RWPE1 (cell line): ENCODE data around the gene OXCT1.

ENCODE experiments used
- CTCF ChIA-PET: fragments of 350-600 bp; sonication (Branson Sonifier 250); formaldehyde crosslinking; extraction: SDS; loops from one replicate; lab custom pipeline; 2021; lab: Yijun Ruan, JAX
- POLR2A ChIA-PET: fragments of 400-600 bp; formaldehyde crosslinking; extraction: SDS; loops from one replicate; lab custom pipeline; 2020; ENCODE audit warnings: antibody characterized with exemption; ENCODE audit not compliant: low non-redundant PET; lab: Yijun Ruan, JAX
- DNase-seq: peaks from one replicate; pipeline ENCODE4 v3.0.0; 2012; ENCODE audit warnings: low spot score
- H3K27ac ChIP-seq: fragments of 450-650 bp; 2 replicates; pipeline ENCODE4 v1.5.1; 2017
- TF ChIP-seq, protein P1 (sequence below): fragments of 450-650 bp; conservative IDR thresholded peaks from 2 replicates; pipeline ENCODE4 v1.5.1; 2017; ENCODE audit warnings: low read depth, mild to moderate bottlenecking

Gene OXCT1

DNA sequence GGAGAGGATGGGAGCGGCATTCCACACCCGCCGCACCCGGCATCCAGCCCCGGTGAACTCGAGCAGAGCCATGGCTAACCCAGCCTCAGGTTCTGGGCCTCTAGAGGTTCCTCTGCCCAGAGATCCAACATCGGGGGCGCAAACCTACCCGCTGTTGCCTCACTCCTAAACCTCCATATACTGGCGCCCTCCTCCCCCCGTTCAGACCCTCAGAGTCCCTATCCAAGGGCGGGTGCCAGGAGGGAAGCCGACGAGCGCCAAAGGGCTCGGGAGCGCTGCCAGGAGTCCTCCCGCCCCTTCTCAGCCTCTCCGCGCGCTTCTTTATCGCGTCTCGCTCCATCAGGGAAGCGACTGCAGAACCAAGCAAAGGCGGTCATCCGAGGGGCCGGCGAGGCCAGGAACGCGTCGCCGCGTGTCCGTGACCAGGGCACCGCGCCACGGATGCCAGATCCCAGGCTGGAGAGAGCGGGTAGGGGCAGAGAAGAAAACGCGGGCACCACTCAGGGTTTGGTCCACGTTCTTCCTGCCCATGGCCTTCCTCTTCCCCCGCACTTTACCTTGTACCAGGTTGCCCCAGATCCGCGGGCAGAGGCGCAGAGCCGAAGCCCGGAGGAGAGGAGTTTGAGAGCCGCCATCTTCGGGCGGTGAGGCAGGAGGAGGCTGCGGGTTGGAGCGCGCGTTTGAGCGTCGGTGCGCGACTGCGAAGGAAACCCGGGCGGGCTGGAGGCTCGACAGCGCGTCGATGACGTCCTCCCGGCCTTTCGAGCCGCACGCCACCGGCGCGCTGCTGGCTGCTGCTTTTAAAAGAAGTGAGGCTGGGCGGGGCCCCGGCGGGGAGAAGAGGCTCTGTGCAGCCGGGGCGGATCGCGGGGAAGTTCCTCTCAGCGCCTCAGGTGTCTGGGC is at the start of gene OXCT1:
Gene OXCT1 (minus strand): TSS at position 702 of the 903 bp plus-strand sequence. CDS start 67 bp downstream, at position 635.
- DNase-seq: peak; percentile 92
- ChIA-PET CTCF (interaction anchor here (0.6 to 1.0 kb wide), 2 partner anchors 55 to 758 kb away, joined by 3 read pairs; partner anchors contain the start of gene FBXO4), POLR2A (interaction anchor here (0.6 to 1.1 kb wide), 2 partner anchors 34 to 902 kb away, joined by 3 to 5 read pairs; partner anchors contain the start of gene RIMOC1)
- H3K27ac ChIP-seq: peak within 1 kb of the TSS; percentile 94
- TF ChIP-seq, protein P1, sequence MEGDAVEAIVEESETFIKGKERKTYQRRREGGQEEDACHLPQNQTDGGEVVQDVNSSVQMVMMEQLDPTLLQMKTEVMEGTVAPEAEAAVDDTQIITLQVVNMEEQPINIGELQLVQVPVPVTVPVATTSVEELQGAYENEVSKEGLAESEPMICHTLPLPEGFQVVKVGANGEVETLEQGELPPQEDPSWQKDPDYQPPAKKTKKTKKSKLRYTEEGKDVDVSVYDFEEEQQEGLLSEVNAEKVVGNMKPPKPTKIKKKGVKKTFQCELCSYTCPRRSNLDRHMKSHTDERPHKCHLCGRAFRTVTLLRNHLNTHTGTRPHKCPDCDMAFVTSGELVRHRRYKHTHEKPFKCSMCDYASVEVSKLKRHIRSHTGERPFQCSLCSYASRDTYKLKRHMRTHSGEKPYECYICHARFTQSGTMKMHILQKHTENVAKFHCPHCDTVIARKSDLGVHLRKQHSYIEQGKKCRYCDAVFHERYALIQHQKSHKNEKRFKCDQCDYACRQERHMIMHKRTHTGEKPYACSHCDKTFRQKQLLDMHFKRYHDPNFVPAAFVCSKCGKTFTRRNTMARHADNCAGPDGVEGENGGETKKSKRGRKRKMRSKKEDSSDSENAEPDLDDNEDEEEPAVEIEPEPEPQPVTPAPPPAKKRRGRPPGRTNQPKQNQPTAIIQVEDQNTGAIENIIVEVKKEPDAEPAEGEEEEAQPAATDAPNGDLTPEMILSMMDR: no peak

DNA sequence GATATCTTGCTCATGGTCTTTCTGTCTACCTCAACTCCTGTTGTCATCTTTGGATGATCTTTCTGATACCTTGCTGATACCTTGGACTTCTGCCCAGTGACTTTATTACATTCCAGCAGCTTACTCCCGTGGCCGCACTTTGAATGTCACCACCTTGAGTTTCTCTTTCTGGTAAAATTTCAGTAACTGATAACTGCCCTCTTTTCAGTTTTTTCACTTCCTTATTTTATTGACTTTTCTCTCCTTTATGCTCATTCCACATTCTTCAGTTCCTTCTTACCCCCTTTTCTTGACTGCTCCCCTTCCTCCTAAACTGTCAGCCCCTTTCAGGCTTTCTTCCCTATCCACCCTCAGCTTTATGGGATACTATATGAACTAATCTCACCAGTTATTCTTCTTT is 47.9 kb upstream of the OXCT1 start:
- no peak for DNase-seq
- ChIA-PET CTCF (no interaction called here), POLR2A (no interaction called here)
- no peak overlapping the region for H3K27ac ChIP-seq
- TF ChIP-seq, protein P1: no peak

DNA sequence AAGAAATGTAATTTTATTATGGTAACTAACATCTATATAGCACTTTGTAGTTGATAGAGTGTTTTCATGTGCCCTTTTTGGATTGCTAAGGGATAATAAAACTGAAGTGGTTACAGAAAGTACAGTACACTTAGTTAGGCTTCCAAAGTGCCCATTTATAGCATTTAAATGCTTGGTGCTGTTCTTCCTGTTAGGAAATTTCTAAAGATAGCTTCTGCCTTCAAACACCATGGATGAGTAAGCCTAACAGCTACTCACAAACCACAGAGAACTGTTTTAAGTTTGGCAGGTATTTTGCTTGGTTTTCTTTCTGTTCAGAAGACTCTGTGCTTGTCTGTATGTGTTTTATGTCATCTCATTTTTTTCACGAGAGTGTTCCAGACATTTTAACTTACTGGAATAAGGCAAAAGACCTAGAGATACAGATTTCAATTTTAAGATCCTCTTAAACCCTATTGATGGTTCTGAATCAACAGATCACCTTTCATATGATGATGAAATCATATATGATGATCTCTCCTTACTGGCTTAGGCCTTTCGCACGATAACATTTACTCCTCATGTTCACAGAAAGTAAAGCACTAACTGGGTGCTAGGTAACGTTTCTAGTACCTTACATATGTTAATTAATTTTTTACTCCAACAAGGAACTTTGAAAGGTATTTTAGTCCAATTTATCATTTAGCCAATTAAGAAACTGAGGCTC is 38.3 kb upstream of the OXCT1 start:
- TF ChIP-seq, protein P1: no peak
- CTCF ChIA-PET: no interaction called here
- POLR2A ChIA-PET: no interaction called here
- no peak for DNase-seq
- H3K27ac ChIP-seq: no peak overlapping the region

DNA sequence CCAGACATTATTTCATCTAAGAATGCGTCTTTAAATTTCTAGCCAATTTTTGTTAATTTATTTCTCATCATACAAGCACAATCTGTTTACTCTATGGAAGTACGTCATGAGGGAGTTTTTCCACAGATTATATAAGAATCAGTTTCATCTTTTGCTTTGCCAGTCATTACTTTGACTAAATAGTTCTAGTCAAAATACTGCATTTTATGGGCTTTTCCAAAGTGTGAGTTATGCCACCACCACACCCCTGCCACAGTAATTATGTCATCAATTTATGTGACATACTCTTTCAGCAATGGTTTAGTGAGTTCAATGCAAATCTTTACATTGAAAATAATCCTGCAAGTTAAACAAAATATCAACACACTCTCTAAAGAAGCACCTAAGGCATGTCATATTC is 35.9 kb upstream of the OXCT1 start:
- DNase-seq: no peak
- POLR2A ChIA-PET: no interaction called here
- H3K27ac ChIP-seq: no peak overlapping the region
- CTCF ChIA-PET: no interaction called here
- TF ChIP-seq, protein P1: no peak

DNA sequence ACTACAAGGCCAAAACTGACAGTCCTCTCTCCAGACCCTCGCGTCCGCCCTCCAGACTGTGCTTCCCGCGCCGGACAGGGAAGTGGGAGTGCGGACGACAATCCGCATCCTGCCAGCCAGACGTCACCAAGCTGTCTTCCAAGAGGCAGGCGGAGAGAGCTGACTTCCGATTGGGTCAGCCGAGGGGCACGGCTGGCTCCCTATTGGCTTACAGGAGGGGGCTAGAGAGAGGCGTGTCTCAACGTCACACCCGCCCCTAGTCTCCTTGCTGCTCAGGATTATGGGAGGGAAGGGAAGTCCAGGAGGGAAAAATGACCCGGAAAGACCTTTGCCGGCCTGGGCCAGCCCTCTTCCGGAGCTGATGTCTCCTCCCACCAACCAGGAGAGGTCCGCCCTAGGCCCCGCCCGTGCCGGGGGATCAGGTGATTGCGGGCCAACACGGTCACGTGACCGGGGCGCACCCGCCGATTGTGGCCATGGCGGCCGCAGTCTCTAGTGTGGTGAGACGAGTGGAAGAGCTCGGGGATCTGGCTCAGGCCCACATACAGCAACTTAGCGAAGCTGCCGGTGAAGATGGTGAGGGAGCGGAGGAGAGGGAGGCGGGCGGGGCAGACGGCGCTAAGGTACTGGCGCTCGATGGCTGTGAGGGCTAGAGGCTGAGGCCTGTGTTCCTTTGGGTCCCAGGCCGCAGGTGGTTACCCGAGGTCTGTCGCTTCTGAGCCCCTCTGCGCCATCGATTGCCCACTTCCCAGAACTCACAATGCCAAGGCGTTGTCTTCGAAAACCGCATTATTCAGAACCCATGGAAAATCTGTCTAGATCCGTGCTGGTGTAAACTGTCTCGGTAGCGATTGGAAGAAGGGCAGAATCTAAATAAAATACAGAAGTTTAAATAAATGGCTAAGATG is 33.9 kb upstream of the OXCT1 start, which contains the start of gene RIMOC1:
Gene RIMOC1 (plus strand): TSS at position 453 of the 908 bp plus-strand sequence. CDS start 24 bp downstream, at position 477.
- ChIA-PET CTCF (interaction anchor here (0.5 to 1.1 kb wide), 3 partner anchors 40 to 634 kb away, joined by 3 read pairs; no protein-coding TSS in a partner anchor), POLR2A (interaction anchor here (0.6 to 1.8 kb wide), 4 partner anchors 21 to 37 kb away, joined by 3 to 7 read pairs (median 4); partner anchors contain the start of genes FBXO4 and OXCT1)
- H3K27ac ChIP-seq: peak within 1 kb of the TSS; percentile 78
- peak; percentile 99 for DNase-seq
- TF ChIP-seq, protein P1: no peak
